HG02981 (cell line): ENCODE data around the gene ODAD2.
"Not testable (repeated sequence)": the region's sequence is repeated elsewhere in the genome, so short reads cannot be mapped to it uniquely, and the experiment has no call there.

Experiments
- ATAC-seq: cut with Tn5 transposase; IDR thresholded peaks from one replicate; pipeline ENCODE4 v1.9.1; 2021; ENCODE audit warnings: mild to moderate bottlenecking, moderate library complexity; ENCODE audit not compliant: unreplicated experiment

Gene ODAD2, protein sequence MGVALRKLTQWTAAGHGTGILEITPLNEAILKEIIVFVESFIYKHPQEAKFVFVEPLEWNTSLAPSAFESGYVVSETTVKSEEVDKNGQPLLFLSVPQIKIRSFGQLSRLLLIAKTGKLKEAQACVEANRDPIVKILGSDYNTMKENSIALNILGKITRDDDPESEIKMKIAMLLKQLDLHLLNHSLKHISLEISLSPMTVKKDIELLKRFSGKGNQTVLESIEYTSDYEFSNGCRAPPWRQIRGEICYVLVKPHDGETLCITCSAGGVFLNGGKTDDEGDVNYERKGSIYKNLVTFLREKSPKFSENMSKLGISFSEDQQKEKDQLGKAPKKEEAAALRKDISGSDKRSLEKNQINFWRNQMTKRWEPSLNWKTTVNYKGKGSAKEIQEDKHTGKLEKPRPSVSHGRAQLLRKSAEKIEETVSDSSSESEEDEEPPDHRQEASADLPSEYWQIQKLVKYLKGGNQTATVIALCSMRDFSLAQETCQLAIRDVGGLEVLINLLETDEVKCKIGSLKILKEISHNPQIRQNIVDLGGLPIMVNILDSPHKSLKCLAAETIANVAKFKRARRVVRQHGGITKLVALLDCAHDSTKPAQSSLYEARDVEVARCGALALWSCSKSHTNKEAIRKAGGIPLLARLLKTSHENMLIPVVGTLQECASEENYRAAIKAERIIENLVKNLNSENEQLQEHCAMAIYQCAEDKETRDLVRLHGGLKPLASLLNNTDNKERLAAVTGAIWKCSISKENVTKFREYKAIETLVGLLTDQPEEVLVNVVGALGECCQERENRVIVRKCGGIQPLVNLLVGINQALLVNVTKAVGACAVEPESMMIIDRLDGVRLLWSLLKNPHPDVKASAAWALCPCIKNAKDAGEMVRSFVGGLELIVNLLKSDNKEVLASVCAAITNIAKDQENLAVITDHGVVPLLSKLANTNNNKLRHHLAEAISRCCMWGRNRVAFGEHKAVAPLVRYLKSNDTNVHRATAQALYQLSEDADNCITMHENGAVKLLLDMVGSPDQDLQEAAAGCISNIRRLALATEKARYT

GRCh38 chr10:27998954-27999275, at the start of gene ODAD2:
ODAD2 (minus strand) TSS chr10:27999079; CDS start chr10:27995142, 3,937 bp downstream.
- ATAC-seq, result no peak

DNA sequence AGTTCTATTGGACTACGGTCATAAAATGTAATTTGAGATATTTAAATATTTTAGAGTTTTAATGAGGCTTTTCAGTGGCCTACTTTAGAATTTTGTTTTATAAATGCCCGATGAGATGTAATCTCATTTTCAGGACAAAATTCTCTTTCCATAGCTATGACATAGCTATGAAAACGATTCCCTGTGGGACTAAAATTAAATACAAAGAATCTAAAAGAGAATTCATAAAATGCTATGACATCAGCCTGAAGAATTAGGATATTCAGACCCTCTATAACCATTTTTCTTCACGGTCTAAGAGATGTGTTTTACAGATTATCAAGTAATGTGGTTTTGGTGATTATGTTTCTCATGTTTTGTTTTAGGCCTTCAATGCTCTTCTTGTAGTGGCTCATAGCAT, 48.2 kb upstream of the ODAD2 start:
- ATAC-seq, result no peak

DNA sequence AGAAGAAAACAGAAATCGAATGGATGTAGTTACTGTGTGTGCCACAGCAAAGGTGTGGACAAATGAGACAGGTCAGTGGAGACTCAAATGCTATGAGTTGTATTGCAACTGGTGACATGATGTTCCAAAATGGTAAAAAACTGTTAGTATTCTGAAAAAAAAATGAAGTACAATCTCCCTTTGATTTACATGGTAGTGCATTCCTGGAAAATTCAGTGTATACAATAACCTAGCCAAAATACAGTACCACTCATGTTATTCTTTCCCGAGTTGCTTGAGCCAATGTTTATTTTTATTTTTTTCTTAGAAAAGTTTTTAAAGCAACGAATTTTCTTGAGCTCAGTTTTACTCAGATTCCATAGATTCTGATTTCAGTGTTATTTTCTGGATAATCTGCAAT, 47.7 kb upstream of the ODAD2 start:
- ATAC-seq, result no peak

- no peak for ATAC-seq
Measured at GRCh38 chr10:28043941-28044340, 45.1 kb upstream of the ODAD2 start.

DNA sequence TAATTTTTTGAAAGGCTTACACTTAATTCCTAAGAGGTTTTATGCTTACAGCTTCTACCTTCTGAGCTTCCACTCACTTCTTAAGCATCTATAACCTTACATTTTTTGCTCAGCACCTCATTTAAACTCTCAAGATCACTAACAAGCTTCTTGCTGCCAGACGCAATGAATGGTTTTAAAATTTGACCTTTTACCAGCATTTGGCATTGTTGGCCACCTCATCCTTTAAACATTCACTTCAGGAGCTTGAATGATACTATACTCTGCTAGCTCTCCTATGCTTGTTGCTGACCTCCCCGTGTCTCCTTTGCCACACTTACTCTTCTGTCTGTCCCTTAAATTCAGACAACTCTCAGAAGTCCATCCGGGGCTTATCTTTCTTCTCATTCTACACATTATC, 37.7 kb upstream of the ODAD2 start:
- ATAC-seq, result no peak

DNA sequence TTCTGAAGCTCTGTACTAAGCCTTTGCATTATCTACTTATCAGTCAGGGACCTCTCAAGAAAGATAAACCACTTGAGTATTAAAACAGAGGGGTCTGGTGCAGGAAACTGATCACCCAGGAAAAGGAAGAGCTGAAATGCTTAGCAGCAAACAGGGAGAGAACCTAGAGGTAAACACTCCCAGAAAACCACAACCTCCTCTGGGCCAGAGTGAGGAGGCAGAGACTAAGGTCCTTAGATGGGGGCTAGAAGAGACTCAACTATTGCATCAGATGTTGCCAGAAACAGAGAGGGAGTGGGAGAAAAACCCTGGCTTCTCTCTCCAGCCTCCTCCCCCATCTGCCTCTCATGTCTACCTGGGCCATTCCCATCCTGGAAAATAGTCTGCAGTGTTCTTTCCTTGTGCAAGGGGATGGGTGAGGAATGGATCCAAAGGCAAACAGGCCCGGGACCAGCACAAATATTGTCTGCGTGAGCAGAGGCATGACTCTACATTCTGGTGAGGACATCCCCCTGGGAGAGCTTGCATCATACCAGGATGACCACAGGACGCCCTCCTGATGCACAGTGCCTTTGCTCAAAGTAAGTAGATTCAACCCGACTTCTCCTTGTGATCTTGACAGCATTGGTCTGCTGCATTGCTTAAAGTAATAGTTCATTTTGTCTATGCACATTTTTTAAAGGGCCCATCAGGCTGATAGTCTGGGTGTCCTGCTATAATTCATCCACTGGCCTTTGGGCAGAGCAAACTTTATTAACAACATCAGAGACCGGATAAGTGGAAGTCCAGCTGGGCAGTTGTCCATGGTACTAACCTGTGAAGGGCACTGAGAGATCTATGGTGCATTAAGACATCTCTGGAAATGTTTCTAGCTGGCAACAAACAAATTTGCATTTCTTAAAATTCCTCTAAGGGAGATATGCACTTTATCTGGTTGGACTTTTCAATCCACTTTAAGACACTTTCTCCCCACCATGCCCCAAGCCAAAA, 22.4 kb upstream of the ODAD2 start:
- no peak for ATAC-seq

DNA sequence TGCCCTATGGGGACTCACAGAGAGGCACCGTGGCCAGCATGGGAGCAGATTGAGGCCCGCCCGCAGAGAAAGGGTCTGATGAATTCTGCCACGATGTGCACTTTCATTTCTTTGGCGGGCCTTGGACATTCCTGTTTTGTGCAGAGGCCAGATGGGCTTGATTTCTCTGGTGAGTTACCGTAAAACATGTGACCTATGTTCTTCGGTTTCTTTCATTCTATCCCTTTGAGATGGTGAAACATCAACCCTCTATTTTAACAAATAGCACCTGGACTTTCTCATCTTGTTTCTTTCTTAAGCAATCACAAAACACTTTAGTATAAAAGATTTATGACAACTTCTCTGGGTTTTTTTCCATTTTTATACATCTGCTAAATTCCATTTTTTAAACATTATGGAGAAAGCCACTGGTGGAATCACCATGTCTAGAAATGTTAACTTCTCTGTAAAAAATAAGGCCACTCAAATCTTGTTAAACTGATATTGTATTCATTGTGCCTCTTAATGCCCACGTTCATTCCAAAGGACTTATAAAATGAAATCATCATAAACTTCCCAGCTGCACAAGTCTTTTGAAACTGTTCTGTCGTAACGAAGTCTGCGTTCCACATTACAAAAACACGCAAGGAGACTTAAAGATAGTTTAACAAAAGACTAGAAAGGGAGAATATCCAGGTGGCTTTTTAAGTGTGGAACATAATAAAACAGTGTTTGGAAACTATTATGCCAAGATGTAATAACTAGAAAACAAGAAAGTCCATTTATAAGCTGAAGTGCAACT, 21.4 kb upstream of the ODAD2 start:
- no peak for ATAC-seq

- no peak for ATAC-seq
Measured at GRCh38 chr10:28014651-28015050, 15.8 kb upstream of the ODAD2 start.

DNA sequence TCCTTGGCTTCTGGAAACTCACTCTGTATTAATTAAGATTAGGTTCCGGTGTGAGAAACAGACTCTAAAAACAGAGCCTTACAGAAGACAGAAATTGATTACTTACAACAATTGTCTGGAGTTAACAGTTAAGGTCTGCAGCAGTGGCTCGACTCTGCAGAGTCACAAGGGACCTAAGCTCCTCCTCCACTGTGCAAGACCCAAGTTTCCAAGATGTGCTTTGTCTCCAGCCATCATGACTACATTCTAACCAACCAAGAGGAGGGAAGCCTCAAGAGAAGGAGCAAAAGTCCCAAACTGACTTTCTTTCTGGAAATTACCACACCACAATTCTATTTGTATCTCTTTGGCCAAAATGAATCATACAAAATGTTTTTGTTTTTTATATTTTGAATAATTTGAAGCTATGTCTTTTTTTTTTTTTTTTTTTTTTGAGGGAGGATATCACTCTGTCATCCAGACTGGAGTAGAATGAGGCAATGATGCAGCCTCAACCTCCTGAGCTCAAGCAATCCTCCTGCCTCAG, 14.2 kb upstream of the ODAD2 start:
- ATAC-seq, result no peak

DNA sequence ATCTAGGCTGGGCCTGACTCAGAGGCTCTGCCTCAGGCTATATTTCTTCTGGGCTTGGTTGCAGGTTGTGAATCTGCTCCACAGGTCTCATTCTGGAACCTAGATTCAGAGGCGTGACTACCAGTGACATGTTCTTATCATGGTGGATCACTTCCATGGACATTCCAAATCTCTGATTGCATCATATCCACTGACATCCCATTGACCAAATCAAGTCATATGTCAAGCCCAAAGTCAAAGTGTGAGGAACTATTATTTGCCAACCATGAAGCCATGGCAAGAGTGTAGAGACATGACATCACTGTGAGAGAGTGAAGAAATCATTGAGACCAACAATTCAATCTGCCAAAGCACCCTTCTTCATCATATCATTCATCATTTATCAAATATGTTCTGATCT, 11.9 kb upstream of the ODAD2 start:
- no peak for ATAC-seq

GRCh38 chr10:28008054-28008453, 9.2 kb upstream of the ODAD2 start:
- no peak for ATAC-seq

GRCh38 chr10:28001353-28001752, 2.5 kb upstream of the ODAD2 start:
- ATAC-seq, result no peak

- ATAC-seq, result no peak
Measured at GRCh38 chr10:27998178-27998953, 513 bp downstream of the ODAD2 start.

GRCh38 chr10:27997865-27998177, 1.1 kb downstream of the ODAD2 start:
- ATAC-seq, result no peak

- no peak for ATAC-seq
Measured at GRCh38 chr10:27995311-27995710, 3.6 kb downstream of the ODAD2 start.

GRCh38 chr10:27989357-27989756, 9.5 kb downstream of the ODAD2 start:
- not testable (repeated sequence) for ATAC-seq

- ATAC-seq, result no peak
Measured at GRCh38 chr10:27986821-27987220, 12.1 kb downstream of the ODAD2 start.

- ATAC-seq, result no peak
Measured at GRCh38 chr10:27982875-27983543, 15.9 kb downstream of the ODAD2 start.
